Tibial nerve (tissue), 4 donors: ENCODE data around the gene VRK2. TPM values are rescaled to one million over a fixed set of nuclear protein-coding genes. Genes with fewer than 3 reads are reported as not detected.
"Not testable (repeated sequence)": the region's sequence is repeated elsewhere in the genome, so short reads cannot be mapped to it uniquely, and the experiment has no call there.

Experiments used
- DNase-seq, 2 donors: peaks; one replicate each; pipeline ENCODE4 v3.0.0-alpha.2; 2019; ENCODE audit warnings: low spot score in 2 of 2
- H3K27ac ChIP-seq, 4 donors: fragments of 200-600 bp; sonication (generic) in 3 of 4; one replicate each; pipeline ENCODE4 v1.5.1; 2017 to 2019; ENCODE audit warnings: mild to moderate bottlenecking in 1 of 4
- H3K27me3 ChIP-seq, 2 donors: fragments of 200-600 bp; sonication (generic) in 1 of 2; one replicate each; pipeline versions ENCODE4 v1.5.1 to v1.6.0; 2017 to 2019
- H3K36me3 ChIP-seq, 3 donors: fragments of 200-600 bp; sonication (generic); one replicate each; pipeline ENCODE4 v1.5.1; 2018 to 2019
- H3K4me1 ChIP-seq, 4 donors: fragments of 200-600 bp; sonication (generic) in 3 of 4; one replicate each; pipeline ENCODE4 v1.5.1; 2017 to 2019
- H3K4me3 ChIP-seq, 4 donors: fragments of 200-600 bp; sonication (generic) in 3 of 4; one replicate each; pipeline ENCODE4 v1.5.1; 2017 to 2019; ENCODE audit warnings: mild to moderate bottlenecking in 1 of 4, moderate library complexity in 1 of 4
- H3K9me3 ChIP-seq, 4 donors: fragments of 200-600 bp; sonication (generic) in 3 of 4; one replicate each; pipeline ENCODE4 v1.5.1; 2017 to 2019
- CTCF ChIP-seq, 5 experiments: fragments of 200-600 bp in 3 of 5; fragments of 450-650 bp in 2 of 5; sonication (generic) in 3 of 5; IDR thresholded peaks; one replicate each; pipeline ENCODE4 v1.5.1; 2016 to 2019; ENCODE audit warnings: antibody characterized with exemption in 5 of 5, mild to moderate bottlenecking in 3 of 5, moderate library complexity in 2 of 5
- EP300 ChIP-seq, 2 donors: sonication (generic); formaldehyde crosslinking; IDR thresholded peaks; one replicate each; pipeline ENCODE4 v1.6.1; 2017; ENCODE audit warnings: antibody characterized with exemption in 2 of 2, mild to moderate bottlenecking in 1 of 2
- POLR2A ChIP-seq, 2 donors: fragments of 450-650 bp; IDR thresholded peaks; one replicate each; pipeline ENCODE4 v1.6.1; 2017; ENCODE audit warnings: antibody characterized with exemption in 2 of 2, mild to moderate bottlenecking in 2 of 2, moderate library complexity in 2 of 2
- WGBS, 2 donors: methylation state at CpG; one replicate each; pipeline ENCODE4 v1.1.5; 2018; 5-methylcytosine and 5-hydroxymethylcytosine counted together
- total RNA-seq, 4 donors: library from RNA; depleted of rRNA; stranded (reverse); fragments of >200 nt; gene quantifications; one replicate each; pipeline ENCODE4 v1.1.0, GENCODE V29; 2016

Gene VRK2
- total RNA-seq, 4 donors from 2014 or later = 8.0 to 15.9 (median 14.2) TPM

- no peak for DNase-seq
- no peak overlapping the region for H3K4me3 ChIP-seq
- no peaks in the 10 kb centered on the region for H3K9me3 ChIP-seq
- TF ChIP-seq POLR2A (IDR thresholded peaks at IDR 0.05) (no peak), CTCF (IDR thresholded peaks at IDR 0.05) (no peak)
- no peak overlapping the region for H3K27ac ChIP-seq
- peaks cover 0 to 68% (median 0%) of the 10 kb centered on the region in 3 donors for H3K36me3 ChIP-seq
- no peaks in the 10 kb centered on the region for H3K4me1 ChIP-seq
- H3K27me3 ChIP-seq = no peaks in the 10 kb centered on the region
Measured at GRCh38 chr2:58157754-58158153, 111.1 kb downstream of the VRK2 start.

GRCh38 chr2:58158481-58158880 is 111.9 kb downstream of the VRK2 start:
- peaks cover 0 to 68% (median 0%) of the 10 kb centered on the region in 3 donors for H3K36me3 ChIP-seq
- no peaks in the 10 kb centered on the region for H3K27me3 ChIP-seq
- DNase-seq = no peak
- H3K27ac ChIP-seq = no peak overlapping the region
- no peaks in the 10 kb centered on the region for H3K9me3 ChIP-seq
- H3K4me3 ChIP-seq = no peak overlapping the region
- TF ChIP-seq POLR2A (IDR thresholded peaks at IDR 0.05) = no peak
- TF ChIP-seq CTCF (IDR thresholded peaks at IDR 0.05) = no peak
- no peak for TF ChIP-seq EP300 (IDR thresholded peaks at IDR 0.05)
- H3K4me1 ChIP-seq = no peaks in the 10 kb centered on the region
- 88 to 91% methylated on average over 4 of the region's 4 CpGs for WGBS, 2 donors

- Histone ChIP-seq H3K4me1 (no peaks in the 10 kb centered on the region), H3K36me3 (peaks cover 0 to 44% (median 0%) of the 10 kb centered on the region in 3 donors), H3K4me3 (no peak overlapping the region), H3K27me3 (no peaks in the 10 kb centered on the region), H3K27ac (no peak overlapping the region), H3K9me3 (no peaks in the 10 kb centered on the region)
- no peak for DNase-seq
- TF ChIP-seq POLR2A (IDR thresholded peaks at IDR 0.05) = no peak
- TF ChIP-seq CTCF (IDR thresholded peaks at IDR 0.05) = no peak
- no peak for TF ChIP-seq EP300 (IDR thresholded peaks at IDR 0.05)
- WGBS, 2 donors = 92% methylated on average over 3 of the region's 3 CpGs
Measured at GRCh38 chr2:58163913-58164312, 117.3 kb downstream of the VRK2 start.

- not testable (repeated sequence) for H3K27ac ChIP-seq, H3K4me1 ChIP-seq, H3K27me3 ChIP-seq, DNase-seq, H3K4me3 ChIP-seq
- WGBS, 2 donors = 82 to 96% methylated on average over 6 of the region's 6 CpGs
- H3K36me3 ChIP-seq = peaks cover 0 to 49% (median 0%) of the 10 kb centered on the region in 3 donors
- H3K9me3 ChIP-seq = peaks cover 0 to 14% (median 5%) of the 10 kb centered on the region in 4 donors
Measured at GRCh38 chr2:58168130-58168529, 121.5 kb downstream of the VRK2 start.

- not testable (repeated sequence) for H3K27me3 ChIP-seq, DNase-seq, H3K4me1 ChIP-seq, H3K27ac ChIP-seq, H3K4me3 ChIP-seq
- peaks cover 0 to 52% (median 0%) of the 10 kb centered on the region in 3 donors for H3K36me3 ChIP-seq
- peaks cover 0 to 14% (median 5%) of the 10 kb centered on the region in 4 donors for H3K9me3 ChIP-seq
Measured at GRCh38 chr2:58169845-58170244, 123.2 kb downstream of the VRK2 start.

- DNase-seq, H3K4me1 ChIP-seq, H3K4me3 ChIP-seq, H3K27ac ChIP-seq, H3K27me3 ChIP-seq: not testable (repeated sequence)
- WGBS, 2 donors = 96% methylated on average over 7 of the region's 7 CpGs
- peaks cover 0 to 14% (median 5%) of the 10 kb centered on the region in 4 donors for H3K9me3 ChIP-seq
- H3K36me3 ChIP-seq = peaks cover 0 to 52% (median 0%) of the 10 kb centered on the region in 3 donors
Measured at GRCh38 chr2:58170334-58170933, 123.8 kb downstream of the VRK2 start.

- not testable (repeated sequence) for DNase-seq, H3K4me1 ChIP-seq, H3K27me3 ChIP-seq, H3K27ac ChIP-seq, H3K4me3 ChIP-seq
- Histone ChIP-seq H3K36me3 (peaks cover 0 to 52% (median 0%) of the 10 kb centered on the region in 3 donors), H3K9me3 (peaks cover 0 to 14% (median 5%) of the 10 kb centered on the region in 4 donors)
- WGBS, 2 donors = 96 to 98% methylated on average over 16 of the region's 16 CpGs
Measured at GRCh38 chr2:58171831-58172230, 125.2 kb downstream of the VRK2 start.

GRCh38 chr2:58177187-58177586 is 130.6 kb downstream of the VRK2 start:
- not testable (repeated sequence) for H3K4me3 ChIP-seq, H3K4me1 ChIP-seq, DNase-seq, H3K27me3 ChIP-seq, H3K27ac ChIP-seq
- H3K9me3 ChIP-seq = peaks cover 0 to 12% (median 0%) of the 10 kb centered on the region in 4 donors
- 95 to 100% methylated on average over 2 of the region's 4 CpGs for WGBS, 2 donors
- peaks cover 0 to 29% (median 0%) of the 10 kb centered on the region in 3 donors for H3K36me3 ChIP-seq

- Histone ChIP-seq H3K36me3 (peaks cover 0 to 16% (median 0%) of the 10 kb centered on the region in 3 donors), H3K9me3 (peaks cover 0 to 10% (median 0%) of the 10 kb centered on the region in 4 donors)
- 95 to 96% methylated on average over 3 of the region's 3 CpGs for WGBS, 2 donors
- H3K27ac ChIP-seq, DNase-seq, H3K27me3 ChIP-seq, H3K4me1 ChIP-seq, H3K4me3 ChIP-seq: not testable (repeated sequence)
Measured at GRCh38 chr2:58180175-58180574, 133.6 kb downstream of the VRK2 start.
